GM21717 (cell line): ENCODE data around the gene LRTM1.

ENCODE experiments used
- ATAC-seq: cut with Tn5 transposase; IDR thresholded peaks from one replicate; pipeline ENCODE4 v1.9.1; 2021; ENCODE audit warnings: mild to moderate bottlenecking, moderate library complexity; ENCODE audit not compliant: unreplicated experiment

LRTM1 gene

GRCh38 chr3:54897028-54897711 is 30.7 kb downstream of the LRTM1 start:
- no peak for ATAC-seq

- no peak for ATAC-seq
Measured at GRCh38 chr3:54895613-54896012, 32.2 kb downstream of the LRTM1 start.

- ATAC-seq, result no peak
Measured at GRCh38 chr3:54892168-54892567, 35.7 kb downstream of the LRTM1 start.

- no peak for ATAC-seq
Measured at GRCh38 chr3:54891540-54891897, 36.3 kb downstream of the LRTM1 start.

- ATAC-seq, result no peak
Measured at GRCh38 chr3:54889731-54890130, 38.1 kb downstream of the LRTM1 start.

GRCh38 chr3:54888873-54889272 is 39.0 kb downstream of the LRTM1 start:
- ATAC-seq, result no peak

- no peak for ATAC-seq
Measured at GRCh38 chr3:54888162-54888561, 39.7 kb downstream of the LRTM1 start.

- ATAC-seq, result no peak
Measured at GRCh38 chr3:54882129-54882833, 45.6 kb downstream of the LRTM1 start.

- no peak for ATAC-seq
Measured at GRCh38 chr3:54878145-54878544, 49.7 kb downstream of the LRTM1 start.

GRCh38 chr3:54877730-54878129 is 50.1 kb downstream of the LRTM1 start:
- ATAC-seq, result no peak

- no peak for ATAC-seq
Measured at GRCh38 chr3:54876694-54877093, 51.2 kb downstream of the LRTM1 start.

- no peak for ATAC-seq
Measured at GRCh38 chr3:54875596-54876268, 52.1 kb downstream of the LRTM1 start.

GRCh38 chr3:54874816-54875556 is 52.9 kb downstream of the LRTM1 start:
- ATAC-seq, result no peak

- no peak for ATAC-seq
Measured at GRCh38 chr3:54873059-54874010, 54.5 kb downstream of the LRTM1 start.

- ATAC-seq, result no peak
Measured at GRCh38 chr3:54871867-54872266, 56.0 kb downstream of the LRTM1 start.

- no peak for ATAC-seq
Measured at GRCh38 chr3:54870423-54870822, 57.4 kb downstream of the LRTM1 start.
